ENCODE measurements around the gene ZMIZ1. TPM values are rescaled to one million over a fixed set of nuclear protein-coding genes. Genes with fewer than 3 reads are reported as not detected.

ZMIZ1 gene
- polyA plus RNA-seq, 3 donors: 3.3 to 64.6 (median 8.9) TPM

DNA sequence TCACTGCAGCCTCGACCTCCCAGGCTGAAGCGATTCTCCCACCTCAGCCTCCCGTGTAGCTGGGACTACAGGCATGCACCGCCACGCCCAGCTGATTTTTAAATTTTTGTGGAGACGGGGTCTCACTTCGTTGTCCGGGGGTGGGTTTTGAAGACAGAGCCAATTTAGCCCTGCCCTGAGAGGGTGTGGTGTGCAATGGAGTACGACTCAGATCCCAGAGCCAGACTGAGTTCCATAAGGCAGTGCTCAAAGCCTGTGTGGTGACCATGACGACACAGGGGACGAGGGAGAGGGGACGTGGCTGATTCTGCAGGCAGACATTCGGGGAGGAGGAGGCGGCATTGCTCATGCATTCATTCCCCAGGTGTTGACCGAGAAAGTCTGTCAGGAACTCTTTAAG lies 72.1 kb downstream of the ZMIZ1 start:
- peak overlapping the region in 1 of 7 donors; percentile 10 for H3K27ac Mint-ChIP-seq
- intact Hi-C loops (cut with micrococcal nuclease): loop anchor here in 1 of 2 donors (5.0 kb wide), 1 partner anchor 69 kb away; no protein-coding TSS in a partner anchor

DNA sequence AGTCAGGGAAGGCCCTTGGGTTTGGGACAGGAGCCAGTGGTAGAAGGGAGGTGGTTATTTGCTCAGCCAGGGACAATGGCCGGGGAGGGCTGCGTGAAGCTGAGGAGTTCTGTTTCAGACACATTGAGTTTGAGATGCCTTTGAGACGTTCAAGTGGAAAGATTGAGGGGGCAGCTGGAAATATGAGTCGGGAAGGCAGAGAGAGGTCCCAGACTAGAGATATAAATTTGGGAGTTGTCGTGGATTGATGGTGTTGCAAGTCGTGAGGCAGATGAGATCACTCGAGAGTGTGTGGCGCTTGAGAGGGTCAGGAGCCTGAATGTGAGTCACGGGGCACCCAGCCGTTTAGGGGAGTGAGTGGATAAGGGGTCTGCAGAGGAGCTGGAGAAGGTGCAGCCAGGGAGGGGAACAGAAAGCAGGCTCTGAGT lies 73.3 kb downstream of the ZMIZ1 start:
- Mint-ChIP-seq H3K36me3 (peaks cover 56 to 59% of the 10 kb centered on the region in 2 donors), H3K4me1 (peaks cover 84% of the 10 kb centered on the region), H3K27me3 (ENCODE audit: low read depth in 3 of 3) (peaks cover 0 to 2% (median 0%) of the 10 kb centered on the region in 3 donors), H3K4me3 (no peak overlapping the region), H3K9me3 (peaks cover 0 to 2% (median 0%) of the 10 kb centered on the region in 7 donors), H3K27ac (peak overlapping the region in 1 of 7 donors; percentile 10)
- H3K4me2 ChIP-seq (replicated peaks; ENCODE audit: extremely low read depth, low read length, poor library complexity, severe bottlenecking): no peak overlapping the region
- peaks cover 64 to 70% of the 10 kb centered on the region in 2 donors for H3K4me1 ChIP-seq (ENCODE audit: control insufficient read depth in 1 of 2, insufficient read depth in 2 of 2, low read length in 2 of 2)
- no peaks in the 10 kb centered on the region for H3K27me3 ChIP-seq (ENCODE audit: control insufficient read depth in 2 of 2, insufficient read depth in 2 of 2, low read length in 2 of 2)
- 65% methylated on average over 10 of the region's 10 CpGs for WGBS (ENCODE audit: insufficient coverage)
- H3K9me3 ChIP-seq (replicated peaks in 1 of 2; ENCODE audit: control insufficient read depth in 1 of 2, insufficient read depth in 1 of 2, low read length in 2 of 2): no peaks in the 10 kb centered on the region
- intact Hi-C loops (cut with micrococcal nuclease): loop anchor here in 1 of 2 donors (5.0 kb wide), 1 partner anchor 70 kb away; no protein-coding TSS in a partner anchor
- peaks cover 46% of the 10 kb centered on the region for H3K79me2 ChIP-seq (ENCODE audit: insufficient read depth, low read length)
- no peak overlapping the region for H3K9ac ChIP-seq (ENCODE audit: insufficient read depth, low read length, poor library complexity, severe bottlenecking)
- no peak overlapping the region for H2AFZ ChIP-seq (ENCODE audit: insufficient read depth, low read depth, low read length, poor library complexity, severe bottlenecking)
- TF ChIP-seq, protein P1, sequence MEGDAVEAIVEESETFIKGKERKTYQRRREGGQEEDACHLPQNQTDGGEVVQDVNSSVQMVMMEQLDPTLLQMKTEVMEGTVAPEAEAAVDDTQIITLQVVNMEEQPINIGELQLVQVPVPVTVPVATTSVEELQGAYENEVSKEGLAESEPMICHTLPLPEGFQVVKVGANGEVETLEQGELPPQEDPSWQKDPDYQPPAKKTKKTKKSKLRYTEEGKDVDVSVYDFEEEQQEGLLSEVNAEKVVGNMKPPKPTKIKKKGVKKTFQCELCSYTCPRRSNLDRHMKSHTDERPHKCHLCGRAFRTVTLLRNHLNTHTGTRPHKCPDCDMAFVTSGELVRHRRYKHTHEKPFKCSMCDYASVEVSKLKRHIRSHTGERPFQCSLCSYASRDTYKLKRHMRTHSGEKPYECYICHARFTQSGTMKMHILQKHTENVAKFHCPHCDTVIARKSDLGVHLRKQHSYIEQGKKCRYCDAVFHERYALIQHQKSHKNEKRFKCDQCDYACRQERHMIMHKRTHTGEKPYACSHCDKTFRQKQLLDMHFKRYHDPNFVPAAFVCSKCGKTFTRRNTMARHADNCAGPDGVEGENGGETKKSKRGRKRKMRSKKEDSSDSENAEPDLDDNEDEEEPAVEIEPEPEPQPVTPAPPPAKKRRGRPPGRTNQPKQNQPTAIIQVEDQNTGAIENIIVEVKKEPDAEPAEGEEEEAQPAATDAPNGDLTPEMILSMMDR (IDR thresholded peaks at IDR 0.05): no peak
- peaks cover 91% of the 10 kb centered on the region for H4K20me1 ChIP-seq (ENCODE audit: insufficient read depth, low read length)
- no peak for DNase-seq
- no peak overlapping the region for H3K27ac ChIP-seq (ENCODE audit: low read depth in 1 of 2, low read length in 2 of 2)
- no peak overlapping the region for H3K4me3 ChIP-seq (replicated peaks in 1 of 3; ENCODE audit: low read depth in 2 of 3, low read length in 3 of 3)
- peaks cover 33 to 45% of the 10 kb centered on the region in 2 donors for H3K36me3 ChIP-seq (replicated peaks in 1 of 2; ENCODE audit: control insufficient read depth in 1 of 2, insufficient read depth in 2 of 2, low read length in 2 of 2)

More for the DNA sequence above, 72.1 kb downstream of the ZMIZ1 start:
- H3K4me2 ChIP-seq (replicated peaks; ENCODE audit: extremely low read depth, low read length, poor library complexity, severe bottlenecking): no peak overlapping the region
- Mint-ChIP-seq H3K4me1 (peaks cover 83% of the 10 kb centered on the region), H3K4me3 (no peak overlapping the region), H3K9me3 (peaks cover 0 to 2% (median 0%) of the 10 kb centered on the region in 7 donors), H3K27me3 (ENCODE audit: low read depth in 3 of 3) (peaks cover 0 to 3% (median 0%) of the 10 kb centered on the region in 3 donors), H3K36me3 (peaks cover 55 to 62% of the 10 kb centered on the region in 2 donors)
- peaks cover 94% of the 10 kb centered on the region for H4K20me1 ChIP-seq (ENCODE audit: insufficient read depth, low read length)
- peaks cover 33 to 45% of the 10 kb centered on the region in 2 donors for H3K36me3 ChIP-seq (replicated peaks in 1 of 2; ENCODE audit: control insufficient read depth in 1 of 2, insufficient read depth in 2 of 2, low read length in 2 of 2)
- H3K9me3 ChIP-seq (replicated peaks in 1 of 2; ENCODE audit: control insufficient read depth in 1 of 2, insufficient read depth in 1 of 2, low read length in 2 of 2): no peaks in the 10 kb centered on the region
- WGBS (ENCODE audit: insufficient coverage): 89% methylated on average over 12 of the region's 15 CpGs
- no peak overlapping the region for H2AFZ ChIP-seq (ENCODE audit: insufficient read depth, low read depth, low read length, poor library complexity, severe bottlenecking)
- H3K27me3 ChIP-seq (ENCODE audit: control insufficient read depth in 2 of 2, insufficient read depth in 2 of 2, low read length in 2 of 2): no peaks in the 10 kb centered on the region
- no peak for DNase-seq
- TF ChIP-seq, protein P1 (IDR thresholded peaks at IDR 0.05): no peak
- no peak overlapping the region for H3K4me3 ChIP-seq (replicated peaks in 1 of 3; ENCODE audit: low read depth in 2 of 3, low read length in 3 of 3)
- H3K4me1 ChIP-seq (ENCODE audit: control insufficient read depth in 1 of 2, insufficient read depth in 2 of 2, low read length in 2 of 2): peaks cover 64 to 70% of the 10 kb centered on the region in 2 donors
- H3K27ac ChIP-seq (ENCODE audit: low read depth in 1 of 2, low read length in 2 of 2): no peak overlapping the region
- peaks cover 47% of the 10 kb centered on the region for H3K79me2 ChIP-seq (ENCODE audit: insufficient read depth, low read length)
- no peak overlapping the region for H3K9ac ChIP-seq (ENCODE audit: insufficient read depth, low read length, poor library complexity, severe bottlenecking)
